Activated CD8-positive, alpha-beta memory T cell treated with anti-CD3 and anti-CD28 coated beads, Interleukin-2, amount 50 U/mL, for 48 hours (primary cell): ENCODE data around the gene RNF40.
"Not testable (repeated sequence)": the region's sequence is repeated elsewhere in the genome, so short reads cannot be mapped to it uniquely, and the experiment has no call there.

Source experiments
- DNase-seq: peaks from one replicate; pipeline ENCODE4 v3.0.0-alpha.2; 2020

The RNF40 gene

DNA sequence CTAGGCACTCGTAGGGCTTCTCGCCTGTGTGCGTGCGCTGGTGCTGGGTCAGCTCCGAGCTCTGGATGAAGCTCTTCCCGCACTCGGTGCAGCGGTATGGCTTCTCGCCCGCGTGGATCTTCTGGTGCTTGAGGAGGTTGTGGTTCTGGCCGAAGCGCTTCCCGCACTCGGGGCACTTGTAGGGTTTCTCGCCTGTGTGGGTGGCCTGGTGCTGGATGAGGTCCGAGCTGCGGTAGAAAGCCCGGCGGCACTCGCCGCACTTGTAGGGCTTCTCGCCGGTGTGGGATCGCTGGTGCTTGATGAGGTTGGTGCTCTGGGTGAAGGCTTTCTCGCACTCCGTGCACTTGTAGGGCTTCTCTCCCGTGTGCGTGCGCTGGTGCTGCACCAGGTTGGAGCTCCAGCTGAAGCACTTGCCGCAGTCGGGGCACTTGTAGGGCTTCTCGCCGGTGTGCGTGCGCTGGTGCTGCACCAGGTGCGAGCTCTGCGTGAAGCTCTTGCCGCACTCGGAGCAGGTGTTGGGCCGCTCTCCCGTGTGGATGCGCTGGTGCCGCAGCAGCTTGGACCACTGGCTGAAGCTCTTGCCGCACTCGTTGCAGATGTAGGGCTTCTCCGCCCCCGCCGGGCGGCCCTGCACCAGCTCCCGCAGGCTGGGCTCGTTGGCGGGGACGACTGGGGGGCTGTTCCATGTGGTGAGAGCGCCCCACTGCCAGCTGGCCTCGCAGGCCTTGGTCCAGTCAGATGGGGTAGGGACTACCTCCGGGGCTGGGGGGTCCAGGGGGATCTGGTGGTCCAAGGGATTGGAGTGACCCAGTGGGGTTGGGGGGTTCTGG, 21.4 kb downstream of the RNF40 start:
- DNase-seq = no peak

GRCh38 chr16:30784215-30784614, 22.1 kb downstream of the RNF40 start:
- DNase-seq = no peak

GRCh38 chr16:30785126-30786106, 23.3 kb downstream of the RNF40 start:
- no peak for DNase-seq

DNA sequence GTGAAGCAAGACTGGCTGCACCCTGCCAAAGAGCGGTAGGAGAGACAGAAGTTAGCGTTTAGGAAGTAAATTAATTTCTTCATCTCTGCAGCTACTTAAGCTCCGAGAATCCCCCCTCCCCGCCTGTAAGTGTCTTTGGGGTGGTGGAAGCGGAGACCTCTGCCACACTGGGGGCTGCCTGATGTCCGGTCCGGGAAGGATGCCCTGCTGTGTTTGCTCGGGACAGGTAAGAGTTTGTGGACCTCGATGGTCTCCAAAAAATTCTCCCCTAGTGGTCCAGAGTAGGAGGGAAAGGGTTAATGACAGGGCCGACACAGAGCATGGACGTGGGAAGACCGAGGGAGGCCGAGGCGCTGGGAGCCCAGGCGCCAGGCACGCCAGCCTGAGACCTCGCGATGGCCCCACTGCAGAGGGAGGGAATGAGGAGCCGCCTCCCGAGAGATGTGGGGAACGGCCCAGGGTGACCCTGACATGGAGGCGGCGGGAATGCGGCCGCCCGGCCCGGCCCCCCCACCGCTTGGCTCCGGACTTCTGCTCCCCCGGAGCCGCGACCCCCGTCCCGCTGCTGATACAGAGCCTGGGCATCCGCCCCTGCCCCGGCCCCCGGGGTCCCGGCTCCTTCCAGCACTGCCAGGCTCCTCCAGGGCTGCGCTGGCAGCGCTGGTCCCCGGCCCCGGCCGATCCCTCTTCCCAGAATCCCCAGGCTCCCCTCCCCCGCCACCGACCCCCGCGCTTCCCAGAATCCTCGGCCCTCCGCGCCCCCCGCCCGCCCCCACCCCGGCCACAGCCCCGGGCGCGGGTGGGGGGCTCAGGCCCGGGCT, 24.2 kb downstream of the RNF40 start:
- no peak for DNase-seq

DNA sequence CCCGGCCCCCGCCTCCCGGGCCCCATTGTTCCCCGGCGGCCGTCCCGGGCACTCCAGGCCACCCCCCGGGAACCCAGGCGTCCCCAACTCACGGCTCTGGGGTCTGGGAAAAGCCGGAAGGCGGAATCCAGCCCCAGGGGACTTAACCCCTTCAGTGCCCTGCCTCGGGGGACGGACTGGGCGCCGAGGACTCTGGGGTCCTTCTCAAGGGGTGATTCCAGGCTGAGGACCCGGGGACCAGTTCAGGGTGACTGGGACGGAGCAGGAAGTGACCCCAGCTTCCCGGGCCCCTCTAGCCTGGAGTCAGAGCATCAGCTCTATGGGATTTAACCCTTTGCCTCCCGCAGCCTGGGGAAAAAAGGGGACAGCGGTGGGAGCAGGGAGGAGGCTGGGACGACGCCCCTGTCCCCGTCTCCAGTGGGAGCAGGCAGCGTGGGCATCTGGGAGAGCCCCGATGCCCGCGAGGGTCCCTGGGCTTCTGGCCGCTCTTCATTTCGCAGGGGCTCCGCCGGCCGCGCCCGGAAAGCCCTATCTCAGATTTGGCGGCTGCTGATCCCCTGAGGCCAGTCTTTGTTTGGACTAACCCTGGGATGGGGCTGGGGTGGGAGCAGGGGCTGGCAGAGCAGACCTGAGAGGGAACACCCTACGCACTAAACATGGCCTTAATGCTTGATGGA, 25.0 kb downstream of the RNF40 start, which contains the start of gene ZNF629:
ZNF629 (minus strand) TSS at position 270 of the 677 bp plus-strand sequence. CDS start 2,723 bp downstream, outside the sequence.
- peak; percentile 71 for DNase-seq

DNA sequence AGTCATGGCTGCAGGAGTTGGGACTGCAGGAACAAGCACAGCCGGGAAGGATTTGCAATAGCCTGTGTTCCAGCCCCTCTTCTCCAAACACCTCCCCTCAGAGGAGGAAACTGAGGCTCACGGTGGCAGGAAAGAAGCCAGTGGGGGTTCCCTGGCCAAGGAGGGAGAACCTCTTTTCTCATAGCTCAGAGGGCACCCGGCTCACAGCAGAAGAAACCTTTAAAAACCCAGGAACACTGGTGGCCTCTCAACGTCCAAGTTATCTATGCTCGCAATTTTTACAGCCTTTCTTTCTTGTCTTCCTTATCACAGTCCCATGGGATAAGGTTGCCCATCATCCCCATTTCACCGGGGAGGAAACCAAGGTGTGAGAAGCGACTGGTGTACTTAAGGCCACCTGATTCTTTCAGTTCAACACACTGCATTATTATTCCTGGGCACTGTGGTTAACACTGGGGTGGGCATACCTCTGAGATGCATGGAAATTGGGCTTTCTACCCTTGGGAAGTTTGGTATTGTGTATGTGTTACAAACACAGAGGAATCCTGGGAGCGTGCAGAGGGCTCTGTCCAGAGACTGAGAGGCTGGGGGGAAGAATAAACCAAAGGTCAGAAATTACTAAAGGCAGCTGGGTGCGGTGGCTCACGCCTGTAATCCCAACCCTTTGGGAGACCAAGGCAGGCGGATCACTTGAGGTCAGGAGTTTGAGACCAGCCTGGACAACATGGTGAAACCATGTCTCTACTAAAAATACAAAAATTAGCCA, 25.7 kb downstream of the RNF40 start:
- DNase-seq = no peak

- DNase-seq = no peak
These were observed 31.5 kb downstream of the RNF40 start for GRCh38 chr16:30793508-30794069.

GRCh38 chr16:30794634-30795033, 32.5 kb downstream of the RNF40 start:
- DNase-seq = no peak

GRCh38 chr16:30797670-30798309, 35.7 kb downstream of the RNF40 start:
- no peak for DNase-seq

- no peak for DNase-seq
These were observed 40.8 kb downstream of the RNF40 start for GRCh38 chr16:30802936-30803335.

DNA sequence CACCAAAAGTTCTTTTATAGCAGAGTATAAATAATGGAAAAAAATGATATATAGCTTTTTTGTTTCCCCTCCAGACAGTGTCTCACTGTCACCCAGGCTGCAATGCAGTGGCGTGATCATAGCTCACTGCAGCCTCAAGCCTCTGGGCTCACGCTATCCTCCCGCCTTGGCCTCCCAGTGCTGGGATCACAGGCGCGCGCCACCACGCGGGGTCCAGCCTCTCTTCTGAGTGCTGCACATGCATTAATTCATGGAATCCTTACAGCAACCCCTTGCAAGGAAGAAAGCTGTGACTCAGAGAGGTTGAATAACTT, 42.9 kb downstream of the RNF40 start:
- DNase-seq = no peak

DNA sequence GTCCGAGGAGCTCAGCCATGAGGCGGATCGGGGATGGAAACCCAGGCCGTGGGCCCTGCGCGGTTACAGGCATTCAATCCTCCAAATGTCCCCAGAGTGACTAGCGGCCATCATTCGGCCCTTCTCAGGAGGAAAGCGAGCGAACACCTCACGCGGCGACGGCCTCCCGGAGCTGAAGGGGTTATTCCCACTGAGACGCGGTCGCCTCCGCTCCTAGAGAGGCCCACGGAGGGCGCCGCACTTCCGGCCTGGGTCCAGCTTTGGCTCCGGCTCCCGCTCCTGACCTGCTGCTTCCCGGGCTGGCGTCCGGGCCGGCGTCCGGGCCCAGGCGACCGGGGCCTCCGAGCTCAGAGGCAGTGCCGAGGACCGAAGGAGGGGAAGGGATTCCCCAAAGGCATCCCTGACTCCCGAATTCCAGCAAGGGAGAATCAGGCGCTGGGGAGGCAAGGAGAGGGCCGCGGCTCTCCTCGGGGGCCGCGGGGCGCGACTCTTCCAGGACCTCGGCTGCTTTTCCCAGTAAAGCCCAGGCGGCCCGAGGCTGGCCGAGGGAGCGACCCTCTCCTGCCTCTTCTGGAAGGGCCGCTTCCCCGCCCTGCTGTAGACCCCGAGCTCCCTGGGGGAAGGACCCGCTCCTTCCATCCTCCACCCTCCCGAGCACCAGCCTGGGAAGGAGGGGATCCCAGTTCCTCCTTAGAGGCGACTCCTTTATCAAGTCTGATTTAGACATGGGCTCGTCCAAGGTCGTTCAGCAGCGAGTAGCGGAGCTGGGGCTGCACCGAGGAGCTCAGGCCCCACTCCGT, 43.4 kb downstream of the RNF40 start:
- DNase-seq = peak; percentile 76

- DNase-seq = no peak
These were observed 46.0 kb downstream of the RNF40 start for GRCh38 chr16:30808146-30808545.

- DNase-seq = not testable (repeated sequence)
These were observed 46.8 kb downstream of the RNF40 start for GRCh38 chr16:30808890-30809426.

GRCh38 chr16:30809675-30810074, 47.6 kb downstream of the RNF40 start:
- DNase-seq = not testable (repeated sequence)

DNA sequence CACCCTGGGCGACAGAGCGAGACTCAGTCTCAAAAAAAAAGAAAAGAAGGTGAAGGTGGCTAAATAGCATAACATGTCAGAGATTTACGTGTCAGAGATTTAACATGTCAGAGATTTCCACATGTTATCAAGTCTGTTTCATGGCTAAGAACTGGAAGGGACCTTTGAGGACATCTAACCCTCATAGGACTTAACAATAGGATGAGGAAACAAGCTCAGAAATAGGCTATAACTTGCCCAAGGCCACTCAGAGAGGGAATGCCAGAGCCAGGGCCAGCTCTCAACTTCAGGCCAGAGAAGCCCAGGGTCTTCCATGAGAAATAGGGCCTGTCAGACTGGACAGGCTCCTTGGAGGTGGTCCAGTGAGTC, 51.7 kb downstream of the RNF40 start:
- DNase-seq = no peak

DNA sequence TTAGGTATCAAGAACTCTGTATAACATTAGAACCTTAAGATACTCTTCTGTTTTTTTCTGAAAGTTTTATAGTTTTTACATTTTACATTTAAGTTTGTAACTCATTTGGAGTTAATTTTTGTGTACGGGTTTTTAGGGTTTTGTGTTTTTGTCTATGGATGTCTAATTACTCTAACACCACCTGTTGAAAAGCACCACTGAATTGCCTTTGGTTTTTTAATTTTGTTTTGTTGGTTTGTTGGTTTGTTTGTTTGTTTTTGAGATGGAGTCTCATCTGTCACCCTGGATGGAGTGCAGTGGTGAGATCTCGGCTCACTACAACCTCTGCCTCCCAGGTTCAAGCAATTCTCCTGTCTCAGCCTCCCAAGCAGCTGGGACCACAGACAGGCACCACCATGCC, 54.6 kb downstream of the RNF40 start:
- no peak for DNase-seq

GRCh38 chr16:30820952-30821421, 58.9 kb downstream of the RNF40 start:
- DNase-seq = no peak

GRCh38 chr16:30821441-30821840, 59.3 kb downstream of the RNF40 start:
- DNase-seq = not testable (repeated sequence)
